NCI-H345 treated with DMSO at 0.1 percent for 48 hours (cell line): ENCODE measurements around the gene GIMAP6.
"Not testable (repeated sequence)": the region's sequence is repeated elsewhere in the genome, so short reads cannot be mapped to it uniquely, and the experiment has no call there.

Experiments used
- DNase-seq: peaks from one replicate; lab custom pipeline; 2025; ENCODE audit not compliant: unreplicated experiment; lab: John Stamatoyannopoulos, UW

The GIMAP6 gene

GRCh38 chr7:150648353-150649079 lies 16.3 kb upstream of the GIMAP6 start:
- DNase-seq: no peak

- no peak for DNase-seq
Measured at GRCh38 chr7:150645259-150646020, 13.3 kb upstream of the GIMAP6 start.

DNA sequence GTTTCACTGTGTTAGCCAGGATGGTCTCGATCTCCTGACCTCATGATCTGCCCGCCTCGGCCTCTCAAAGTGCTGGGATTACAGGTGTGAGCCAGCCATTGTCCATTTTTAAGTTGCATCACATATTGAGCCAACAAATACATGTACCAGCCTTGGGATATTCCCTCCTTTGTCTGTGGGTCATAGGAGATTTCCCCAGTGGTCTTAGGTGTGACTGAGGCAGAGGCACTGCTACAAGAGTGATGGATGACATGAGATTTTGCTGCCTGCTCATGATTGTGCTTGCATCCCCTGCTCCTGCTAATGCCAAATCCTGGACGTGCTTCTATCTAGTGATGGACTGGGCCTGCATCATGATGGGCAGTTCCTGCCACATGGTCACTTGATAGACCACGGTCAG lies 10.7 kb upstream of the GIMAP6 start:
- DNase-seq: no peak

DNA sequence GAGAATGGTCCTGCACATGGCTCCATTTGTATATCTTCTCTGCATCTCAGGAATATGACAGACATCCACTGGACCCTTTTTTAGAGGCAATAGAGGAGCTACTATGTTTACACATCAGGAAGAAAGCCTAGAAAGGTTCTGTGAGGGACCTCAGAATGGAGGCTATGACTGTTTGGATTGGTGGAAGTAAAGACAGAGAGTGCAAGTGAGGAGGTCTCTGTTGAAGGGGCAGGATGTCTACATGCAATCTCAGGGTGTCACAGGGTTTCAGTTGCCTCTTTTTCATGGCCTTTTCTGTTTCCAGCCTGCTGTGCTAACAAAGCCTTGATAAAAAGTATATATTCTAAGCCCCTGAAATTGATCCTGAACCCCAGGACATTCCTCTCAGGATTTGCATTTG lies 9.7 kb upstream of the GIMAP6 start:
- DNase-seq: no peak

- no peak for DNase-seq
Measured at GRCh38 chr7:150633926-150634325, 1.7 kb upstream of the GIMAP6 start.

DNA sequence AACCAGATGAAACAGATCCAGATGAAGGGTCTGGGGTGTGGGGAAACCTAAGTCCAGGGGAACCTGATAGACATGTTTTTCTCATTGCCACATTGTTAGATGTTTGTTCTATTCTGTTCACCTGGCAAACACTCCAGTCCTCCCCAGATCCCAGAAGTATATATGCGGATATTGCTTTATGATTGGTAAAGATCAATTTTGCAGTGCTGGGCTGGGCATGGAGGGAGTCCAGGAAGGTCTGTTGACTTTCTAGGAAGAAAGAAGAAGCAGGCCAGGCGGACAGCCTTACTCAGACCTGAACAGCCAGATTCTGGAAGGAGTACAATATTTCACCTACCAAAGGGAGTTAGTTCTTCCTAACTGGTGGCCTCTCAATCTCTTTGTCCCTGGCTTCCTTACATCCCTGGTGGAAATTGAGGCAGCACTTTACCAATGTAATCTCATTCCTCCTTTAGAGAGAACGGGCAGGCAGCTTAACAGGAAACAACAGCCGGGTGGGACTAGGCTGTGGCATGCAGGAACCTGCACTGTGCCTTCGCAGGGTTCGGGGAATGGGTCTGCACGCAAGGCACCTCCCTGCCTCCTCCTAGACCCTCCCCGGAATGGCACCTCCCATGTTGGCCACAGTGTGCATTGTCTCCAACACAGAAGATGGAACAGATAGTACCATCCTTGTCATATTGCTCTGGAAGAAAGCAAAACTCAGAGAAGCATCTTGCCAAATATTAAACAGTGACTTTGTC lies 930 bp downstream of the GIMAP6 start:
- DNase-seq: no peak

GRCh38 chr7:150629347-150629746 lies 2.8 kb downstream of the GIMAP6 start:
- no peak for DNase-seq

DNA sequence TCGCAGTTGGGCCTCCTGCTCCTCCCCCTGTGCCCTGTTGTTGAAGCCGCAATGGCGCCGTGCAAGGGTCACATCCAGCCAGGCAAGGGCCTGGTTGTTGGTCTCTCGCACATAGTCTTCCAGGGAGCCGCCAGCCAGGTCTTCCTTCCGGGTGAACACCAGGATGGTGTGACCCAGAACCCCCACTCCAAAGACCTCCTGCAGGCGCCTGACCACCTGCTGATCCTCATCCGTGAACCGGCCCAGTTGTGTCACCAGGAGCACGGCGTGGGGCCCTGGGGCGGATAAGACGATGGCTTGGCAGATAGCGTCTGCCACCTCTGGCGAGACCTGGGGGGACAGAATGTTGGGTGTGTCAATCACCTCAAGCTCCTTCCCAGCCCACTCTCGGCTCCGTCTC lies 4.2 kb downstream of the GIMAP6 start:
- DNase-seq: no peak

- DNase-seq: no peak
Measured at GRCh38 chr7:150626696-150627095, 5.5 kb downstream of the GIMAP6 start.

- DNase-seq: no peak
Measured at GRCh38 chr7:150621376-150621775, 10.8 kb downstream of the GIMAP6 start.

DNA sequence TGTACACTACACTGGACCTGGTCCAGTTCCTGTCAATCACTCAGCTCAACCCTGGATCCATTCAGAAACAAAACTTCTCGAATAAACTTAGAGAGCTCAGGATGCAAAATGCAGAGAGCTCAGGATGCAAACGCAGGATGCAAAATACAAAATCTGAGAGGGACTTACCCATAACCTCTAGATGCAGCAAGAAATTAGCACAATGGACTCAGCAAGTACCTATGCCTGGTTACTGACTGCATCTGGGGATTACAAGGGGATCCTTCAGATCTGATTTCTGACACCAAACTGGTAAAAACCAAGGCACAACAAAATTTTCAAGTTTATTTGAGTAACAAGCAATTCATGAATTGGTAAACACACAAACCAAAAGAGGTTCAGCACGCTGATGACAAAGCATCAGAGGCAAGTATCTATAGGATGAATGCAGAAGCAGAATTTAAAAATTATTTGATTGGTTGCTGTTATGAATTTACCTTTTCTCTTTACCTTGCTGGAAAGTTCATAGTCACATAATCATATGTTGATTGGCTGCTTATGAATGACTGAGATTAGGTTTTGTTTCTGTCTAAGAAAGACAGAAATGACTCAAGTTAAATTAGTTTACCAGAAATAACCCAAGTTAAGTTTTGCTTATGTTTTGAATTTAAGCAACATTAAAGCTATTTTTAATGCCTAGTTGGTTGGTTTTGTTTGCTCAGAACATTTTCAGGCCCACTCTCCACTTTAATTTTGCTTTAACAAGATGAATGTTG lies 11.4 kb downstream of the GIMAP6 start:
- DNase-seq: no peak

- no peak for DNase-seq
Measured at GRCh38 chr7:150620061-150620460, 12.1 kb downstream of the GIMAP6 start.

DNA sequence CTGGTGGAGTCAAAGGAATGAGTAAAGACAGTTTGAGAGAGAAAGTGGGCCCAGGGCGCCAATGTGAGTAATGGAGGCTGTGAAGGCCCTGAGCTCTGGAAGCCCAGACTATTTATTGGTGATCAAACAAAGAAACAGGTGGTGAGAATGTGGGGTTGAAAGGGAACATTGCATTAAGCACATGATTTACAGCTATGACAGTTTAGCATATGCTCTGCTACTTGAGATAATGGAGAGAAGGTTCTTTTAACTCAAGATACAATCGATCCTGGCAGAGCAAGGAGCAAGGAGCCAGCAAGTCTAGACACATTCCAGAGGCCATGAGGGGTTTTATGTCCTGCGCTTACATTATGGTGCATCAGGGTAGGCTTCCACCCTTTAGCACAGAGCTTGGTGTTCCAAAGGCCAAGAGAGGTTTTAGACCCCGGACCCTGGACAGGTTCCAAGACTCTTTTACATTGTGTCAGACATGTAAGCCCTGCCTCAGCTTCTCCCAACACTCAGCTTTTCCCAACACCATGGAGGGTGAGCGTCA lies 16.9 kb downstream of the GIMAP6 start:
- DNase-seq: not testable (repeated sequence)

- not testable (repeated sequence) for DNase-seq
Measured at GRCh38 chr7:150614426-150614825, 17.8 kb downstream of the GIMAP6 start.

- DNase-seq: no peak
Measured at GRCh38 chr7:150613880-150614279, 18.3 kb downstream of the GIMAP6 start.

- DNase-seq: no peak
Measured at GRCh38 chr7:150612925-150613324, 19.3 kb downstream of the GIMAP6 start.

DNA sequence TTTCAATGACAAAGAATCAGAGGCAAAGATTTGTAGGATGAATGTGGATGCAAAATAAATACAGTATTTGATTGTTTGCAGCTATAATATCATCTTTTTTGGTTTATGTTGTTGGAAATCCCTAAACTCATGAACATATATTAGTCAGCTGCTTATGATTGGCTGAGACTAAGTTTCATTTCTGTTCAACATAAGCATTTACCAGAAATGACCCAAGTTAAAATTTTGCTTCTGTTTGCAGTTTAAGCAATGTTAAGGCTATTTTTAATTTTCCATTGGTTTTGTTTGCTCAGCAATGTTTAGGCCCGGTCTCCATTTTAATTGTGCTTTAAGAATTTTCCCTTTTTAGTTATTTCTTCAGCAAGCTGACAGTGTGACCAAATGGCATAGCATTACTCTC lies 22.0 kb downstream of the GIMAP6 start:
- DNase-seq: no peak

DNA sequence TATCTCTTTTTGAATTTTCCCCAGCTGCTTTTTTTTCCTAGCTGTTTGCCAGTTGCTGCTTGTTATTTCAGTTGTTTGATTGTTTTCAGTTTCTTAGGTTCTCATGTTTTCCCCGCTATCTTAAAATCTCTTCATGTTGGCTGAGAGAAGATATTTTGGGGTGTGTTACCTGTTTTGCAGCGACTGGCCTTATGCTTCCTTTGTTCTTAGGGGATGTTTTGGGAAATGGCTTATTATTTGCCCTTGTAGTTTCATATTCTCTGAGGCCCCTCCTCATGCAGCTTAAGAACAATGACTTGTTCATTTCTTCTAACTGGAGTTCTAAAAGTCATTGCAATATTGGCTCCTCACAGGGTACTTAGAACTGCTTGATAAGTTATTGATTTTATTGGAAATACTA lies 28.6 kb downstream of the GIMAP6 start:
- not testable (repeated sequence) for DNase-seq

DNA sequence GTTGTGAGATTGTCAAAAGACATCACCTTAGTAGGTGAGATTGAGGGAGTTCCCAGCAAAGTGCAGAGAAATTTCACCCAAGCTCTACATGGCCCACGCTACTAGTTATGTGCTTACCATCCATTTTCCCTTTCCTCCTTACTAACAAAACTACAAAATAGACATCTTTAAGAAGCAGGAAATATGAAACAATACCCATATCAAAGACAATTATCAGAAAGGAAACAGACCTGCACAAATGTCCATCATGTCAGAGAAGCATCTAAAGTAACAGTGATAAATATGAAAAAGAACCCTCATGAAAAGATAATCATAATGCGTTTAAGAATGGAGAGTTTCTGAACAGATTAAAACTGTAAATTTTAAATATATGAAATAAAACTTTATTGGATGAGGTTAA lies 36.8 kb downstream of the GIMAP6 start:
- DNase-seq: no peak

DNA sequence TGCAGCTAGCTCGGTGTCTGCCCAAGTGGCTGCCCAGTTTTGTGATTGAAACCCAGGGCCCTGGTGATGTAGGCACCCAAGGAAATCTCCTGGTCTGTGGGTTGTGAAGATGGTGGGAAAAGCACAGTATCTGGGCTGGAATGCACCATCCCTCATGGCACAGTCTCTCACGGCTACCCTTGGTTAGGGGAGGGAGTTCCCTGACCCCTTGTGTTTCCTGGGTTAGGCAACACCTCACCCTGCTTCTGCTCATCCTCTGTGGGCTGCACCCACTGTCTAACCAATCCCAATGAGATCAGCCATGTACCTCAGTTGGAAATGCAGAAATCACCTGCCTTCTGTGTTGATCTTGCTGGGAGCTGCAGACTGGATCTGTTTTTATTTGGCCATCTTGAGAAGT lies 37.4 kb downstream of the GIMAP6 start:
- no peak for DNase-seq

DNA sequence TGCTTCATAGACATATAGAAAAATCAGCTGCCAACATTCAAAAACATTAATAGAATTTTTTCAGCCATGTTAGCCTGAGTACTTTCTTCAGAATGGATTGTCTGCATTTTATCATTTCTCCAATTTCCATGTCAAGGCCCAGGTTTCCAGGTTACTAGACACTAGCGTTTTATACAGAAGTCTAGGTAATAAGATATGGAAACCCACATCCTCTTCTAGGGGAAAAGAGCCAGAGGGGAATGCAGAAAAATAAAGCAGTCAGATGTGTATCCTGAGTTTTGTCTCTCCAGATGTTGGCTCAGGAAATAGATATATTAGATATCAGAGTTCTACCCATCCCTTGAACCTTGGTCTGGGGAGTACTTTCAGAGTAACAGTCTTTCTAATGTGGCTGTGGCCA lies 44.6 kb downstream of the GIMAP6 start:
- DNase-seq: no peak
